Smooth muscle cell (in vitro differentiated cells): Measurements from ENCODE around the gene PIAS1. TPM values are rescaled to one million over a fixed set of nuclear protein-coding genes. Genes with fewer than 3 reads are reported as not detected.

Source experiments
- DNase-seq: peaks from one replicate; lab custom pipeline; 2025; ENCODE audit not compliant: unreplicated experiment; lab: John Stamatoyannopoulos, UW
- H2AFZ ChIP-seq: fragments of 200-600 bp; sonication (generic); 2 replicates; pipeline ENCODE4 v1.6.0; 2016; ENCODE audit warnings: antibody characterized with exemption, low read depth, mild to moderate bottlenecking
- H3F3A ChIP-seq: fragments of 200-600 bp; sonication (generic); 2 replicates; pipeline ENCODE4 v1.6.0; 2017; ENCODE audit warnings: antibody characterized with exemption, low read depth
- H3K27ac ChIP-seq: fragments of 200-600 bp; sonication (generic); 2 replicates; pipeline ENCODE4 v1.5.1; 2016; ENCODE audit warnings: low read depth, mild to moderate bottlenecking
- H3K27me3 ChIP-seq: fragments of 200-600 bp; sonication (generic); 2 replicates; pipeline ENCODE4 v1.6.1; 2016; ENCODE audit warnings: low read depth, mild to moderate bottlenecking
- H3K36me3 ChIP-seq: fragments of 200-600 bp; sonication (generic); 2 replicates; pipeline ENCODE4 v1.5.1; 2016; ENCODE audit warnings: low read depth
- H3K4me1 ChIP-seq: fragments of 200-600 bp; sonication (generic); 2 replicates; pipeline ENCODE4 v1.5.1; 2016; ENCODE audit warnings: low read depth
- H3K4me2 ChIP-seq: fragments of 200-600 bp; sonication (generic); 2 replicates; pipeline ENCODE4 v1.6.0; 2016; ENCODE audit warnings: mild to moderate bottlenecking
- H3K4me3 ChIP-seq: fragments of 200-600 bp; sonication (generic); 2 replicates; pipeline ENCODE4 v1.5.1; 2016; ENCODE audit warnings: mild to moderate bottlenecking
- H3K79me2 ChIP-seq: fragments of 200-600 bp; sonication (generic); 2 replicates; pipeline ENCODE4 v1.6.0; 2016; ENCODE audit warnings: low read depth, mild to moderate bottlenecking
- H3K9ac ChIP-seq: fragments of 200-600 bp; sonication (generic); 2 replicates; pipeline ENCODE4 v1.6.0; 2016; ENCODE audit warnings: low read depth
- H3K9me3 ChIP-seq: fragments of 200-600 bp; sonication (generic); replicated peaks from 2 replicates; pipeline ENCODE4 v1.5.1; 2016; ENCODE audit warnings: low read depth
- H4K20me1 ChIP-seq: fragments of 200-600 bp; sonication (generic); 2 replicates; pipeline ENCODE4 v1.6.0; 2016; ENCODE audit warnings: low read depth
- whole genome bisulfite sequencing: methylation state at CpG from one replicate; pipeline ENCODE4 v1.1.7; 2016; ENCODE audit warnings: low lambda C conversion rate; 5-methylcytosine and 5-hydroxymethylcytosine counted together
- polyA plus RNA-seq: library from polyadenylated mRNA; unstranded; fragments of >200 nt; fragmentation: Nextera tagmentation; extraction: Ambion mirVana; gene quantifications from 2 replicates; pipeline ENCODE4 v1.2.1, GENCODE V29; 2016
- total RNA-seq: library from RNA; depleted of rRNA; stranded (reverse); fragments of >200 nt; gene quantifications from 2 replicates; pipeline ENCODE4 v1.2.3, GENCODE V29; 2014
- TF ChIP-seq, protein P1 (sequence below): fragments of 200-600 bp; sonication (generic); IDR thresholded peaks from 2 replicates; pipeline ENCODE4 v1.5.1; 2017; ENCODE audit warnings: borderline replicate concordance, mild to moderate bottlenecking, antibody characterized with exemption; ENCODE audit not compliant: insufficient read depth, poor library complexity, severe bottlenecking

Gene PIAS1
- total and polyA plus RNA-seq, 2 experiments from 2014 or later, result 46.4 to 56.1 TPM

- DNase-seq, result peak; percentile 78
- under 1% methylated on average over 42 of the region's 82 CpGs for WGBS
- Histone ChIP-seq H4K20me1 (peaks cover 10% of the 10 kb centered on the region), H3K4me3 (peak within 1 kb of the TSS; percentile 99), H3K36me3 (no peaks in the 10 kb centered on the region), H3K4me1 (peaks cover 22% of the 10 kb centered on the region), H3K79me2 (peaks cover 38% of the 10 kb centered on the region), H3K9me3 (no peaks in the 10 kb centered on the region), H3K27ac (no peak within 1 kb of the TSS), H3K27me3 (no peaks in the 10 kb centered on the region), H2AFZ (peak within 1 kb of the TSS; percentile 96), H3F3A (no peaks in the 10 kb centered on the region), H3K4me2 (peak within 1 kb of the TSS; percentile 97), H3K9ac (peak within 1 kb of the TSS; percentile 81)
- TF ChIP-seq, protein P1, sequence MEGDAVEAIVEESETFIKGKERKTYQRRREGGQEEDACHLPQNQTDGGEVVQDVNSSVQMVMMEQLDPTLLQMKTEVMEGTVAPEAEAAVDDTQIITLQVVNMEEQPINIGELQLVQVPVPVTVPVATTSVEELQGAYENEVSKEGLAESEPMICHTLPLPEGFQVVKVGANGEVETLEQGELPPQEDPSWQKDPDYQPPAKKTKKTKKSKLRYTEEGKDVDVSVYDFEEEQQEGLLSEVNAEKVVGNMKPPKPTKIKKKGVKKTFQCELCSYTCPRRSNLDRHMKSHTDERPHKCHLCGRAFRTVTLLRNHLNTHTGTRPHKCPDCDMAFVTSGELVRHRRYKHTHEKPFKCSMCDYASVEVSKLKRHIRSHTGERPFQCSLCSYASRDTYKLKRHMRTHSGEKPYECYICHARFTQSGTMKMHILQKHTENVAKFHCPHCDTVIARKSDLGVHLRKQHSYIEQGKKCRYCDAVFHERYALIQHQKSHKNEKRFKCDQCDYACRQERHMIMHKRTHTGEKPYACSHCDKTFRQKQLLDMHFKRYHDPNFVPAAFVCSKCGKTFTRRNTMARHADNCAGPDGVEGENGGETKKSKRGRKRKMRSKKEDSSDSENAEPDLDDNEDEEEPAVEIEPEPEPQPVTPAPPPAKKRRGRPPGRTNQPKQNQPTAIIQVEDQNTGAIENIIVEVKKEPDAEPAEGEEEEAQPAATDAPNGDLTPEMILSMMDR, result no peak
Measured at GRCh38 chr15:68229386-68230156, 175.5 kb downstream of the PIAS1 start, which contains the start of gene CLN6. Gene CLN6 (minus strand): TSS chr15:68229728. CDS start chr15:68229584, 144 bp downstream.

GRCh38 chr15:68230157-68231100 lies 176.3 kb downstream of the PIAS1 start:
- peaks cover 38% of the 10 kb centered on the region for H3K79me2 ChIP-seq

GRCh38 chr15:68231102-68231818 lies 177.1 kb downstream of the PIAS1 start:
- peaks cover 30% of the 10 kb centered on the region for H3K79me2 ChIP-seq
- no peaks in the 10 kb centered on the region for H3F3A ChIP-seq
- 87% methylated on average over 9 of the region's 9 CpGs for WGBS
- H3K4me1 ChIP-seq, result peaks cover 22% of the 10 kb centered on the region
- H3K27ac ChIP-seq, result no peak overlapping the region
- H3K27me3 ChIP-seq, result no peaks in the 10 kb centered on the region
- H3K9ac ChIP-seq, result no peak overlapping the region
- H2AFZ ChIP-seq, result no peak overlapping the region
- TF ChIP-seq, protein P1, result no peak
- H3K36me3 ChIP-seq, result no peaks in the 10 kb centered on the region
- no peaks in the 10 kb centered on the region for H3K9me3 ChIP-seq
- no peak for DNase-seq
- no peak overlapping the region for H3K4me2 ChIP-seq
- no peak overlapping the region for H3K4me3 ChIP-seq
- peaks cover 10% of the 10 kb centered on the region for H4K20me1 ChIP-seq

More at GRCh38 chr15:68230157-68231100, 176.3 kb downstream of the PIAS1 start:
- Histone ChIP-seq H3K4me3 (peak overlapping the region; percentile 99), H3K9me3 (no peaks in the 10 kb centered on the region), H3K27me3 (no peaks in the 10 kb centered on the region), H3K9ac (peak overlapping the region; percentile 77), H3K4me2 (peak overlapping the region; percentile 97), H3K27ac (no peak overlapping the region), H4K20me1 (peaks cover 10% of the 10 kb centered on the region), H2AFZ (peak overlapping the region; percentile 96), H3K4me1 (peaks cover 22% of the 10 kb centered on the region), H3K36me3 (no peaks in the 10 kb centered on the region), H3F3A (no peaks in the 10 kb centered on the region)
- 71% methylated on average over 20 of the region's 20 CpGs for WGBS
- DNase-seq, result no peak
- TF ChIP-seq, protein P1, result no peak
